OCI-LY7 (cell line): ENCODE measurements around the gene EMC9. TPM values are rescaled to one million over a fixed set of nuclear protein-coding genes. Genes with fewer than 3 reads are reported as not detected.
"Not testable (repeated sequence)": the region's sequence is repeated elsewhere in the genome, so short reads cannot be mapped to it uniquely, and the experiment has no call there.

Source experiments
- BruUV-seq: library from RNA; stranded (reverse); fragments of 400-500 nt; replicated peaks from 2 replicates; lab custom pipeline; 2021; lab: Mats Ljungman, UMichigan
- CTCF ChIA-PET: fragments of 300-600 bp; sonication (Branson Sonifier 250); formaldehyde crosslinking; loops from one replicate; lab custom pipeline; 2022; ENCODE audit warnings: antibody characterized with exemption; ENCODE audit not compliant: unreplicated experiment; lab: Charles Lee
- POLR2A ChIA-PET: fragments of 300-600 bp; sonication (Branson Sonifier 250); formaldehyde crosslinking; loops from one replicate; lab custom pipeline; 2022; ENCODE audit warnings: antibody characterized with exemption; lab: Charles Lee
- DNase-seq: peaks from one replicate; pipeline ENCODE4 v3.0.0-alpha.2; 2015; ENCODE audit warnings: low spot score
- H2AFZ ChIP-seq: fragments of 200-600 bp; sonication (generic), shearing (Covaris generic); 2 replicates; pipeline ENCODE4 v1.6.1; 2014; ENCODE audit warnings: mild to moderate bottlenecking, antibody characterized with exemption, low read length, moderate library complexity
- H3K27ac ChIP-seq: fragments of 200-600 bp; sonication (generic); 2 replicates; pipeline ENCODE4 v1.5.1; 2014; ENCODE audit warnings: mixed run types, low read depth, mild to moderate bottlenecking, moderate library complexity, low read length, inconsistent platforms; ENCODE audit not compliant: poor library complexity, severe bottlenecking
- H3K36me3 ChIP-seq: fragments of 200-600 bp; sonication (generic); 2 replicates; pipeline ENCODE4 v1.6.1; 2014; ENCODE audit warnings: mild to moderate bottlenecking, antibody characterized with exemption, low read length, moderate library complexity, mixed read lengths; ENCODE audit not compliant: insufficient read depth
- H3K4me1 ChIP-seq: fragments of 200-600 bp; sonication (generic); 2 replicates; pipeline ENCODE4 v1.5.1; 2014; ENCODE audit warnings: mild to moderate bottlenecking, low read length; ENCODE audit not compliant: insufficient read depth, poor library complexity, severe bottlenecking
- H3K4me2 ChIP-seq: fragments of 200-600 bp; sonication (generic); 2 replicates; pipeline ENCODE4 v1.6.1; 2014; ENCODE audit warnings: mild to moderate bottlenecking, low read length
- H3K4me3 ChIP-seq: fragments of 200-600 bp; sonication (generic); 2 replicates; pipeline ENCODE4 v1.5.1; 2014; ENCODE audit warnings: mild to moderate bottlenecking, low read depth, low read length; ENCODE audit not compliant: poor library complexity, severe bottlenecking
- H3K79me2 ChIP-seq: fragments of 200-600 bp; sonication (generic); 2 replicates; pipeline ENCODE4 v1.6.1; 2016; ENCODE audit warnings: low read depth, mild to moderate bottlenecking, low read length, moderate library complexity, mixed read lengths; ENCODE audit not compliant: insufficient read depth
- H3K9me2 ChIP-seq: fragments of 200-600 bp; sonication (generic); 2 replicates; pipeline ENCODE4 v1.6.1; 2016; ENCODE audit warnings: mild to moderate bottlenecking, low read length, mixed read lengths; ENCODE audit not compliant: insufficient read depth
- H3K9me3 ChIP-seq: fragments of 200-600 bp; sonication (generic); 2 replicates; pipeline ENCODE4 v1.6.1; 2014; ENCODE audit warnings: mild to moderate bottlenecking, mixed run types, low read length, mixed read lengths
- H4K20me1 ChIP-seq: fragments of 200-600 bp; sonication (generic); 2 replicates; pipeline ENCODE4 v1.6.1; 2014; ENCODE audit warnings: mild to moderate bottlenecking, antibody characterized with exemption, low read length, moderate library complexity, mixed read lengths; ENCODE audit not compliant: insufficient read depth
- CTCF ChIP-seq: fragments of 200-600 bp; sonication (generic); conservative IDR thresholded peaks from 2 replicates; pipeline ENCODE4 v1.5.1; 2014; ENCODE audit warnings: mild to moderate bottlenecking, antibody characterized with exemption, low read length, moderate library complexity, mixed read lengths
- EZH2phosphoT487 ChIP-seq: fragments of 200-600 bp; sonication (generic); IDR thresholded peaks from 2 replicates; pipeline ENCODE4 v1.6.1; 2018; ENCODE audit warnings: low read depth, borderline replicate concordance, mild to moderate bottlenecking, mixed run types, antibody characterized with exemption, low read length, moderate library complexity, mixed read lengths
- intact Hi-C: fragments of 100-400 bp; cut with micrococcal nuclease; formaldehyde crosslinking; loops from one replicate; pipeline ENCODE4 v1.10.0; 2022; ENCODE audit not compliant: unreplicated experiment
- total RNA-seq, 2 experiments: library from RNA; depleted of rRNA in 1 of 2; stranded (reverse); fragments of >200 nt in 1 of 2; shearing (Covaris generic) in 1 of 2; gene quantifications; 2 replicates each; pipeline ENCODE4 v1.2.3, GENCODE V29; 2014 to 2022

Gene EMC9
- total RNA-seq, 2 experiments from 2014 or later: 72.0 to 74.8 TPM

- Histone ChIP-seq H3K4me1 (peaks cover 11% of the 10 kb centered on the region), H3K36me3 (peaks cover 6% of the 10 kb centered on the region), H4K20me1 (no peaks in the 10 kb centered on the region), H3K9me2 (no peaks in the 10 kb centered on the region), H3K4me3 (no peak overlapping the region), H3K27ac (no peak overlapping the region), H3K79me2 (no peaks in the 10 kb centered on the region), H3K9me3 (no peaks in the 10 kb centered on the region), H3K4me2 (no peak overlapping the region), H2AFZ (no peak overlapping the region)
- no peak for DNase-seq
- no TSS peak for BruUV-seq
- intact Hi-C loops: no loop called here
- ChIA-PET POLR2A (interaction anchor here (0.6 to 7.0 kb wide), 3 partner anchors 13 to 124 kb away, joined by 5 to 80 read pairs (median 5); partner anchors contain the start of gene PCK2), CTCF (interaction anchor here (2.1 kb wide), 1 partner anchor 54 kb away, joined by 8 read pairs; the partner anchor contains the start of gene IRF9)
- TF ChIP-seq CTCF: no peak
- no peak for TF ChIP-seq EZH2phosphoT487
These were observed 34.6 kb downstream of the EMC9 start for GRCh38 chr14:24106672-24107271.

DNA sequence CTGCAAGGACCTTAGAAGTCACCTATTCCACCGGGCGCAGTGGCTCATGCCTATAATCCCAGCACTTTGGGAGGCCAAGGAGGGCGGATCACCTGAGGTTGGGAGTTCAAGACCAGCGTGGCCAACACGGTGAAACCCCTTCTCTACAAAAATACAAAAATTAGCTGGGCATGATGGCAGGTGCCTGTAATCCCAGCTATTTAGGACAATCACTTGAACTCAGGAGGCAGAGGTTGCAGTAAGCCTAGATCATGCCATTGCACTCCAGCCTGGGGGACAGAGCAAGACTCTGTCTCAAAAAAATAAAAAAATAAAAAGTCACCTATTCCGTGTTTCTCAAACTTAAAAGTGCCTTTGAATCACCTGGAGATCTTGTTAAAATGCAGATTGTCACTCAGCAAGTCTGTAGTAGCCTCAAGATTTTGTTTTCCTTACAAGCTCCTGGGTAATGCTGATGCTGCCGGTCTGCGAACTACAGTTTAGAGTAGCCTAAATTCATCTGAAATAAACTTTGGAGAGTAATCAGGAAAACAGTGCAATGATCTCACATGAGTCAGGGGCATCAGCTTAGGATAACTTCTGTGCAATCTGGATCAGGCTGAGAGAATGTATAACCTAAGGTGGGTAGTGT is 35.7 kb downstream of the EMC9 start:
- H3K27ac ChIP-seq, intact Hi-C loops, H3K9me3 ChIP-seq, H3K4me3 ChIP-seq, CTCF ChIA-PET, H3K9me2 ChIP-seq, BruUV-seq, DNase-seq, H2AFZ ChIP-seq, H4K20me1 ChIP-seq, H3K4me2 ChIP-seq, H3K79me2 ChIP-seq, H3K36me3 ChIP-seq: not testable (repeated sequence)
- POLR2A ChIA-PET: interaction anchor here (1.3 to 7.0 kb wide), 2 partner anchors 12 to 91 kb away, joined by 4 to 80 read pairs; partner anchors contain the start of gene PCK2
- H3K4me1 ChIP-seq: peaks cover 11% of the 10 kb centered on the region

DNA sequence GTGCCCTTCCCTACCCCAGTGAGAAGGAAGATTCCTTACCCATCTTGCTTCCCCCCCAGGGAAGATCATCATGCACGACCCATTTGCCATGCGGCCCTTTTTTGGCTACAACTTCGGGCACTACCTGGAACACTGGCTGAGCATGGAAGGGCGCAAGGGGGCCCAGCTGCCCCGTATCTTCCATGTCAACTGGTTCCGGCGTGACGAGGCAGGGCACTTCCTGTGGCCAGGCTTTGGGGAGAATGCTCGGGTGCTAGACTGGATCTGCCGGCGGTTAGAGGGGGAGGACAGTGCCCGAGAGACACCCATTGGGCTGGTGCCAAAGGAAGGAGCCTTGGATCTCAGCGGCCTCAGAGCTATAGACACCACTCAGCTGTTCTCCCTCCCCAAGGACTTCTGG is 37.9 kb downstream of the EMC9 start:
- H2AFZ ChIP-seq: no peak overlapping the region
- H3K27ac ChIP-seq: no peak overlapping the region
- CTCF ChIA-PET: no interaction called here
- no peaks in the 10 kb centered on the region for H3K79me2 ChIP-seq
- no TSS peak for BruUV-seq
- H3K36me3 ChIP-seq: peaks cover 6% of the 10 kb centered on the region
- H4K20me1 ChIP-seq: no peaks in the 10 kb centered on the region
- no peak overlapping the region for H3K4me3 ChIP-seq
- H3K9me2 ChIP-seq: no peaks in the 10 kb centered on the region
- POLR2A ChIA-PET: interaction anchor here (1.5 kb wide), 1 partner anchor 11 kb away, joined by 3 read pairs; the partner anchor contains the start of genes DCAF11 and NRL
- H3K4me2 ChIP-seq: no peak overlapping the region
- no peak for DNase-seq
- intact Hi-C loops: no loop called here
- H3K9me3 ChIP-seq: no peaks in the 10 kb centered on the region
- peaks cover 3% of the 10 kb centered on the region for H3K4me1 ChIP-seq
- TF ChIP-seq CTCF (no peak), EZH2phosphoT487 (no peak)
